ENCODE measurements around the gene SCN4B. TPM values are rescaled to one million over a fixed set of nuclear protein-coding genes. Genes with fewer than 3 reads are reported as not detected.
A peak's percentile ranks its signal among the peaks of the same experiment; 100 is the strongest.

SCN4B gene
- total RNA-seq, 2 donors from 2014 or later = 3.5 to 9.8 TPM

GRCh38 chr11:118114266-118114665, 38.4 kb downstream of the SCN4B start:
- DNase-seq (ENCODE audit: low spot score) = no peak
- intact Hi-C loops (cut with DNase I) = no loop called here

DNA sequence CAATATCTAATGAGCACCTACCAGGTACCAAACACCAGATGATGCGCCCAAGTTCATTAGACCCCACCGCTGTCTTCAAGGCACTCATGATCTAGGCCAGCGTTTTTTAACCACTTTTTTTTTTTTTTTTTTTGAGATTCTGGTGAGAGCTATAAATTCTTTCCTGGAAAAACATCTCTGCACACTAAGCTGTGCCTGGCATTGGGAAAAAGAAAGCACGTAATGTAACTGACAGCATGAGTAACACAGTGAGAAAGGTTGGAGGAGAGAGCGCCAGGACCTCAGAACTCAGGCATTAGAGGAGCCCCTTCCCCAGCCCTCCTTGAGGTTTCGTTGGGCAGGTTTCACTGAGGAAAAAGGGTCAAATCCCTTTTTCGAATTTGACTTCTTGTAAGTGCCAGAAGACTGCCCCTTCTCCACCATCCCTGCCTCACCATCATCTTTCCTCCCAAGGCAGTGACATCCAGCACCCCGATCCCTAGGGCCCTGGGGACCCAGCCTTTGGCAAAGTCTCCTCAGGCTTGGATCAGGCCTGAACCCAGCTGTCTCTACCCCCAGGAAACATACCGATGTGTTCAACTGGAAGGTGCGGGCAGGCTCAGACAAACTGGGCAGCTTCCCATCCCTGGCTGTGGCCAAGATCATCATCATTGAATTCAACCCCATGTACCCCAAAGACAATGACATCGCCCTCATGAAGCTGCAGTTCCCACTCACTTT, 39.8 kb downstream of the SCN4B start:
- intact Hi-C loops (cut with DNase I) = no loop called here
- DNase-seq (ENCODE audit: low spot score) = peak; percentile 62

- DNase-seq (ENCODE audit: low spot score) = peak; percentile 49
- intact Hi-C loops (cut with DNase I) = no loop called here
Observed at GRCh38 chr11:118111744-118112035, 40.9 kb downstream of the SCN4B start.

GRCh38 chr11:118111019-118111743, 41.4 kb downstream of the SCN4B start:
- intact Hi-C loops (cut with DNase I) = no loop called here
- DNase-seq (ENCODE audit: low spot score) = peak; percentile 59

DNA sequence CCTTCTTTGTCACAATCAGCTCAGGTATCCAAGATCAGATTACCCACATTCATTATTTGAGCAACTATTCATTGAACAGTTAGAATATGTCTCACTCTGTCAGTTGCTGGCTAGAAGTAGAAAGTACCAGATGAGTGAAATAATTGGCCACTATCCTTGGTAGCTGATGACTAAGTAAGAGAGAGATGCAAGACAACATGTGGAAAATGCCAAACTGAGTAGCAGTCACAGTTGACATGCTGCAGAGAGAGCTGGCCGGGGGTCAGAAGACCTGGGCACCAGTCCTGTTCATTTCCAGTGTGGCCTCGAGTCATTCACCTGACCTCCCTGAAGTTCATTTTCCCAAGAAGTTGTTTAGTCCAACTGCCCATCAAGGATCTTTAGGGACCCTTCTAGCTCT, 43.4 kb downstream of the SCN4B start:
- DNase-seq (ENCODE audit: low spot score) = peak; percentile 69
- intact Hi-C loops (cut with DNase I) = no loop called here

DNA sequence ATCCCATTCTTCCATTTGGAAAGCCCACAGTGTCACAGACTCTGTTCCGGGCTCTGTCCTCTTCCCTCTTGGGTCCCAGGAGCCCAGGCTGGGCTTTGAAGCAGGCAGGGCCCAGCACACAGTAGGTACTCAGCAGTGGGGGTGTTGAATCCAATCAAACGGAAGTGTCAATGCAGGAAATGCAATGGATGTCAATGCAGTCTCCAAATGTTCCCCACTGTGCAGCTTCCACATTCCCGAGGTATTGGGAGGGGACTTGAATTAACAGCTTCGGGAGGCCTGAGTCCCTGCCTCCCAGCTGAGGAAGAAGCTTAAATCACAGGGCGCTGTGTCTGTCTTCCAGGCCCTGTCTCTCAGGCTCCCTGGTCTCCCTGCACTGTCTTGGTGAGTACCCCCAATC, 44.1 kb downstream of the SCN4B start:
- peak; percentile 47 for DNase-seq (ENCODE audit: low spot score)
- intact Hi-C loops (cut with DNase I) = no loop called here

DNA sequence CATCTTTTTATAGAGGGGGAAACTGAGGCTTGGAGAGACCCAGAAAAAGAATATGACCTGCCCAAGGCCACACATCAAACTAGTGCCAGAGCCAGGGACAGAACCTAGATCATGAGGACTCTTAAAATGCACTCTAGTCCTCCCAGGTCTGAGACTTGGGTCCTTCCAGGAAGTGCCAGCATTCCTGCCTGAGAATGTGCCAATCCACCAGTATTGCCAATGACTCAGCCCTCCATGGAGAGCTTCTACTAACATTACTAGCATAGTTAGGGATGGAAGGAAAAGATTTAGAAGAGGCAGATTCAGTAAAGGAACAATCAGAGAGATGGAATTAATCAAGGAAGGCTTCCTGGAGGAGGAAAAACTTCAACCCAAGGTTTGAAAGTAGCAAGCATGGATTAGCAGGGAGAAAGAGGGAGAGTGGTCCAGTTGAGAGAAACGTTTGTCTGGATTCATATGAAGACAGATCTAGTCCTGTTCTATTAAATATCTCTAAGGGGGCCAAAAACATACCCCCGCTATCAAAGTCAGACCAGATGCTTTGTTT, 45.8 kb downstream of the SCN4B start:
- DNase-seq (ENCODE audit: low spot score) = peak; percentile 40
- intact Hi-C loops (cut with DNase I) = no loop called here

GRCh38 chr11:118105657-118106305, 46.8 kb downstream of the SCN4B start:
- intact Hi-C loops (cut with DNase I) = no loop called here
- peak; percentile 82 for DNase-seq (ENCODE audit: low spot score)

GRCh38 chr11:118104491-118104890, 48.1 kb downstream of the SCN4B start:
- DNase-seq (ENCODE audit: low spot score) = peak; percentile 31

GRCh38 chr11:118102721-118103261, 49.8 kb downstream of the SCN4B start:
- DNase-seq (ENCODE audit: low spot score) = peak; percentile 48
- intact Hi-C loops (cut with DNase I) = no loop called here

More at GRCh38 chr11:118104491-118104890, 48.1 kb downstream of the SCN4B start:
- intact Hi-C loops (cut with DNase I) = no loop called here

DNA sequence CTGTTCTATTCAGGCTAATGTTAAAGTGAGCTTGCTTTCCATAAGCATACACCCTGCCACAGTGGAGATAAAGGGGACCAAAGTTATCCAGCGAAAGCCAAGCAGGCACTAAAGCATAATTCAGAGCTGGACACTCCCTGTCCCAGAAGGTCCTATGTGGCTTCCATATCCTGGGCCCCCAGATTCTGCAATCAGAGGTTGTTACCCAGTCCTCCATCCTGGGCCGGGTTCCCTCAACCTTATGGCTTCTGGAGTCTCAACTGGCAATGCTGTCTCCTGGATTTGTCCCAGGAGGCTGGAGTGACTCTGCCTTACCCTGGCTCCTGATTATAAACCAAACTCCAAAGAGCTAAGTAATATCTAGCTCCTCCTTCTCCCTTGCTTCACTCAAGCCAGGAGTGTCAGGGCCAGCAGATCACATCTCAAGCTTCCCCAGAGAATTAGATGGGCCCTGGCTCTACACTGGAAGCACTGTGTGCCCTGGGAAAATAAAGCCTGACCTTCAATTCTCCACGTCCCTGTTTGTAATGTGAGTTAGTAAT, 51.9 kb downstream of the SCN4B start:
- peak; percentile 66 for DNase-seq (ENCODE audit: low spot score)
- intact Hi-C loops (cut with DNase I) = no loop called here

DNA sequence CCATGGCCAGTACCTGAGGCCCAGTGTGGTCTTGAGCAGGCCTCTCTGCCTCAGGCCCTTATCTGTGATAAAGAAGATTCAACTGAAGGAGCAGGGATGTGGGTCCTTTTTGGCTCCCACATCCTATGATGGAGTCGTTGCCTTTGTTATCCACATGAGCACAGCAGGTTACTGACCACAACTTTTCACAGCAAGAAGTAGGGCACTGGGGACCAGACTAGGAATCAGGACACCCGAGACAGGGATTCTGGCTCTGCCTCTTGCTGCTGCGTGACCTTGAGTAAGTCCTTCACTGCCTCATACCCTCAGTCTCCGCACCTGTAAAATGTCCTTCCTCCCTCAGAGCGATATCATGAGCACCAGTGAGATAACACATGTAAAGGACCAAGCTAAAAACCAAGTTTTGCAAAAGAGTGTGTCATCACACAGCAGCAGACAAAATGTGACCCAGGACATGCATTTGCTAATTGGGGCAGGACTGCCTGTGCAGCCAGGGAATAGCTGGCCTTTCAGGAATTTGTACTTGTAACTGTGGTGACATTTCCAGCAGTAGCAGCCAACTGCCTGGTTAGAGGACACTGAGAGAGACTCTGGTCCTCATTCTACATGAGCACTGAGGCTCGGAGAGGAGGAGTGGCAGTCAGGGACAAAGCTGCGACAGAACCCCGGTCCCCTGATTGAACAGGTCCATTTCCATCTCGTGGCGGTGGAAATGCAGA, 52.6 kb downstream of the SCN4B start:
- intact Hi-C loops (cut with DNase I) = no loop called here

DNA sequence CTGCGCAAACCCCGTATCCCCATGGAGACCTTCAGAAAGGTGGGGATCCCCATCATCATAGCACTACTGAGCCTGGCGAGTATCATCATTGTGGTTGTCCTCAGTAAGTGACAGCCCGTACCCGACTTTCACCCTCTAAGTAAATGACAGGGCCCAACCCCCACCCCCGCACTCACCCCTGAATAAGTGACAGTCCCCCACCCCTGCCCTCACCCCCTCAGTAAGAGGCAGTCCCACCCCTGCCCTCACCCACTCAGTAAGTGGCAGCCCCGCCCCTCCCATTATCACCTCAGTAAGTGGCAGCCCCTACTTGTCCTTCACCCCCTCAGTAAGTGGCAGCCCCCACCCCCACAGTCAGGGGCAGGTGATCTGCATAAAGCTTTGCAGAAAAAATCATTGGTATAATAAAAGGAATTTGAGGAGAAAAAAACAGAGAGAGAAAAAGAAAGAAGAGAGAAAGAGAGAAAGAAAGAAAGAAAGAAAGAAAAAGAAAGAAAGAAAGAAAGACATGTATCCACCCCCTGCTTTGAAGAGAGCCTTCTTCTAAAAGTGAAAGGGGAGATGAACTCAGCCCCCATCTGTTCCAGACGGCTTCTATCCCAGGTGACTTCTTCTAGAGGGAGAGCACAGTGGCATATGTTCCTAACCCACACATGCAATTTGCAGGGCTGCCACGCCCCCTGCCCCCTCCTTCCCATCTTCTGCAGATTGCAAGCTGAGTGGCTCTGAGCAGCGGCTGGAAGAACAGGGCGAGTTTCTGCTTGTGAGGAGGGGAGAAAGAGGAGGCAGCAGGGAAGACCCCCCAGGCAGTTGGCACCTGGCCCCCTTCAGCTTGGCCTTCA, 53.4 kb downstream of the SCN4B start:
- peak; percentile 61 for DNase-seq (ENCODE audit: low spot score)
- intact Hi-C loops (cut with DNase I) = no loop called here

More for the DNA sequence above, 52.6 kb downstream of the SCN4B start:
- peak; percentile 73 for DNase-seq (ENCODE audit: low spot score)

DNA sequence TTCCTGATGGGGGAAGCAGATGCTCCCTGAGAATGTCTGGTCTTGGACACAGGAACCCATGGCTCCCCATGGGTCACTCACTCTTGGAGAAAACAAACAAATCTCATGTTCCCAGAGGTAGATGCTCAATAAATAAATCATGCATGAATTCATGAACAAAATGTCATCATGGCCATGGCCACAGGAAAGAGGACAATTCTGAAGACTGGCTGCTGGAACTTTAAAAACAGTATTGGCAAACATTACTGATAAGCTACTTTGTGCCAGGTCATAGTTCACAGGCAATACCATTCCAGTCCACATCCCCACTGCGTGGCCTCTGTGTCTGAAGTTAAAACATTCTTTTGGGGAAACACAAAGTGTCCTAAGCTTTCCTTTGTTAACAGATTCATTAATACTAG, 56.7 kb downstream of the SCN4B start:
- no peak for DNase-seq (ENCODE audit: low spot score)
- intact Hi-C loops (cut with DNase I) = no loop called here

GRCh38 chr11:118095493-118095892, 57.1 kb downstream of the SCN4B start:
- intact Hi-C loops (cut with DNase I) = no loop called here
- no peak for DNase-seq (ENCODE audit: low spot score)

- DNase-seq (ENCODE audit: low spot score) = no peak
- intact Hi-C loops (cut with DNase I) = no loop called here
Observed at GRCh38 chr11:118092907-118093571, 59.6 kb downstream of the SCN4B start.

DNA sequence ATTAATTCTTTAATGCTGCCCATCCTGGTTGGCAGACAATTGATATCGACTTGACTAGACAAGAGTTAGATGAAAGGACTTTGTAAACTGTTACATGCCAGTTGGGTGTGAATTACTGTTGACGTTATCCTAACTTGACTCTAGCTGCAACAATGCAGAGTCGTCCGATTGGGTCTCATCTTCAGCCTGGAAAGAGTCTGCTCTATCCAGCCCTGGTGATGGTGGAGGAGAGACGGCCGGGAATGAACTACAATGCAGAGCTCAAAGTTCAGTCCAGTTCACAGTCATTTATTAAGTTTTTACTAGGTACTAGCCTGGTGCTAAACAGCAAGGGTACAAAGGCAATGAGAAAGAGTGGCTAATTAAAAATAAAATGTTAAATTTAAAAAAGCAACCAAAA, 60.9 kb downstream of the SCN4B start:
- intact Hi-C loops (cut with DNase I) = no loop called here
- DNase-seq (ENCODE audit: low spot score) = no peak

All from posterior vena cava (tissue), 2 donors.